Measurements from ENCODE around the gene ZNF507.

DNA sequence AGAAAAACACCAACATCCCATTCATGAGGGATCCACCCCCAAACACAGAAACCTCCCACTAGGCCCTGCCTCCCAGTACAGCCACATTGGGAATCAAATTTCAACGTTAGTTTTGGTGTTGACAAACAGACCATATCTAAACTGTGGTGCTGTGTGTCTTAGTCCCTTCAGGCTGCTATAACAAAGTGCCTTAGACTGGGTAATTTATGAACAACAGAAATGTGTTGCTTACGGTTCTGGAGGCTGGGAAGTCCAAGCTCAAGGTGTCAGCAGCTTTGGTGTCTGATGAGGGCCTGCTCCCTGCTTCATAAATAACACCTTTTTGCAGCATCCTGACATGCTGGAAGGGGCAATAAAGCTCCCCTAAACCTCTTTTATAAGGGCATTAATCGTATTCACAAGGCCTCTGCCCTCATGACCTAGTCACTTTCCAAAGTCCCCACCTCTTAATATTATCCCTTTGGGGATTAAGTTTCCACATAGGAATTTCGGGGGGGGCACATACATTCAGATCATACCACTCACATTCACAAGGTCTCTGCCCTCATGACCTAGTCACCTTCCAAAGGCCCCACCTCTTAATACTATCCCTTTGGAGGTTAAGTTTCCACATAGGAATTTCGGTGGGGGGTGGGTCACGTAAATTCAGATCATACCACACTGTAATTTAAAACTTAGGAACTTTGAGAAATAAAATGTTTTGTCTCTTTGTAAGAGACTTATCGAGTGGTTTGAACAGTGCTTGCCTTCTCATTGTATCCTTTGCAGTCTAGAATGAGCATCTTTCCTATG lies 27.5 kb downstream of the ZNF507 start:
- TF ChIP-seq, protein P1, sequence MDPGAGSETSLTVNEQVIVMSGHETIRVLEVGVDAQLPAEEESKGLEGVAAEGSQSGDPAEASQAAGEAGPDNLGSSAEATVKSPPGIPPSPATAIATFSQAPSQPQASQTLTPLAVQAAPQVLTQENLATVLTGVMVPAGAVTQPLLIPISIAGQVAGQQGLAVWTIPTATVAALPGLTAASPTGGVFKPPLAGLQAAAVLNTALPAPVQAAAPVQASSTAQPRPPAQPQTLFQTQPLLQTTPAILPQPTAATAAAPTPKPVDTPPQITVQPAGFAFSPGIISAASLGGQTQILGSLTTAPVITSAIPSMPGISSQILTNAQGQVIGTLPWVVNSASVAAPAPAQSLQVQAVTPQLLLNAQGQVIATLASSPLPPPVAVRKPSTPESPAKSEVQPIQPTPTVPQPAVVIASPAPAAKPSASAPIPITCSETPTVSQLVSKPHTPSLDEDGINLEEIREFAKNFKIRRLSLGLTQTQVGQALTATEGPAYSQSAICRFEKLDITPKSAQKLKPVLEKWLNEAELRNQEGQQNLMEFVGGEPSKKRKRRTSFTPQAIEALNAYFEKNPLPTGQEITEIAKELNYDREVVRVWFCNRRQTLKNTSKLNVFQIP (CRISPR knock-in tag; IDR thresholded peaks at IDR 0.05; ENCODE audit: borderline replicate concordance, low read depth): no peak
- TF ChIP-seq ARNTL (CRISPR knock-in tag; IDR thresholded peaks at IDR 0.05; ENCODE audit: borderline replicate concordance, low read depth) (no peak), ZFP30 (CRISPR knock-in tag; IDR thresholded peaks at IDR 0.05) (no peak), ZNF8 (CRISPR knock-in tag; IDR thresholded peaks at IDR 0.05) (no peak), ESRRG (CRISPR knock-in tag; IDR thresholded peaks at IDR 0.05) (no peak), TCF4 (CRISPR knock-in tag; IDR thresholded peaks at IDR 0.05; ENCODE audit: borderline replicate concordance) (no peak), SNAI2 (CRISPR knock-in tag; IDR thresholded peaks at IDR 0.05) (no peak), CREB5 (CRISPR knock-in tag; IDR thresholded peaks at IDR 0.05; ENCODE audit: low read depth) (no peak), OSR1 (CRISPR knock-in tag; IDR thresholded peaks at IDR 0.05) (no peak), ZC3H10 (CRISPR knock-in tag; IDR thresholded peaks at IDR 0.05) (no peak), ZFP3 (CRISPR knock-in tag; IDR thresholded peaks at IDR 0.05) (no peak)
- TF ChIP-seq, protein P2, sequence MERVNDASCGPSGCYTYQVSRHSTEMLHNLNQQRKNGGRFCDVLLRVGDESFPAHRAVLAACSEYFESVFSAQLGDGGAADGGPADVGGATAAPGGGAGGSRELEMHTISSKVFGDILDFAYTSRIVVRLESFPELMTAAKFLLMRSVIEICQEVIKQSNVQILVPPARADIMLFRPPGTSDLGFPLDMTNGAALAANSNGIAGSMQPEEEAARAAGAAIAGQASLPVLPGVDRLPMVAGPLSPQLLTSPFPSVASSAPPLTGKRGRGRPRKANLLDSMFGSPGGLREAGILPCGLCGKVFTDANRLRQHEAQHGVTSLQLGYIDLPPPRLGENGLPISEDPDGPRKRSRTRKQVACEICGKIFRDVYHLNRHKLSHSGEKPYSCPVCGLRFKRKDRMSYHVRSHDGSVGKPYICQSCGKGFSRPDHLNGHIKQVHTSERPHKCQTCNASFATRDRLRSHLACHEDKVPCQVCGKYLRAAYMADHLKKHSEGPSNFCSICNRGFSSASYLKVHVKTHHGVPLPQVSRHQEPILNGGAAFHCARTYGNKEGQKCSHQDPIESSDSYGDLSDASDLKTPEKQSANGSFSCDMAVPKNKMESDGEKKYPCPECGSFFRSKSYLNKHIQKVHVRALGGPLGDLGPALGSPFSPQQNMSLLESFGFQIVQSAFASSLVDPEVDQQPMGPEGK (CRISPR knock-in tag; IDR thresholded peaks at IDR 0.05; ENCODE audit: borderline replicate concordance): no peak

Data from SK-N-SH treated with all-trans-retinoic acid at 6 μM for 48 hours (cell line).